ENCODE data around the gene NSFL1C.

The NSFL1C gene

DNA sequence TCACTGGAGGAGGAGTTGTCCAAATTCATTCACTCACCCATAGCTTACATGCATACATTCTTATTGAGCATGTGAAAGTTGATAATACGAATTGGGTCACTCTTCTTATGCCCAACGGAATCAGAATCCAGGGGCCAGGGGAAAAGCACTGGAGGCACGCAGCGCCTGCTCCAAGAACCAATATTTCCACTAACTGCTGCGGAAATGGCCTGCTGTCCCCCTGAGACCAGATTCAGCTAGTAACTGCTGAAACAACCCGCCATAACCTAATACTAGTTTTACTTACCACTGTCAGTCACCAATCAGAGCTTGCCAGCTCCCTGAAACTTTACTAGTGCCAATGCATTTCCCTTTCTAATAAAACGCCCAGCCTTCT, 73.2 kb downstream of the NSFL1C start:
- DNase-seq (ENCODE audit: low read depth in 2 of 3, low spot score in 1 of 3), result no peak

DNA sequence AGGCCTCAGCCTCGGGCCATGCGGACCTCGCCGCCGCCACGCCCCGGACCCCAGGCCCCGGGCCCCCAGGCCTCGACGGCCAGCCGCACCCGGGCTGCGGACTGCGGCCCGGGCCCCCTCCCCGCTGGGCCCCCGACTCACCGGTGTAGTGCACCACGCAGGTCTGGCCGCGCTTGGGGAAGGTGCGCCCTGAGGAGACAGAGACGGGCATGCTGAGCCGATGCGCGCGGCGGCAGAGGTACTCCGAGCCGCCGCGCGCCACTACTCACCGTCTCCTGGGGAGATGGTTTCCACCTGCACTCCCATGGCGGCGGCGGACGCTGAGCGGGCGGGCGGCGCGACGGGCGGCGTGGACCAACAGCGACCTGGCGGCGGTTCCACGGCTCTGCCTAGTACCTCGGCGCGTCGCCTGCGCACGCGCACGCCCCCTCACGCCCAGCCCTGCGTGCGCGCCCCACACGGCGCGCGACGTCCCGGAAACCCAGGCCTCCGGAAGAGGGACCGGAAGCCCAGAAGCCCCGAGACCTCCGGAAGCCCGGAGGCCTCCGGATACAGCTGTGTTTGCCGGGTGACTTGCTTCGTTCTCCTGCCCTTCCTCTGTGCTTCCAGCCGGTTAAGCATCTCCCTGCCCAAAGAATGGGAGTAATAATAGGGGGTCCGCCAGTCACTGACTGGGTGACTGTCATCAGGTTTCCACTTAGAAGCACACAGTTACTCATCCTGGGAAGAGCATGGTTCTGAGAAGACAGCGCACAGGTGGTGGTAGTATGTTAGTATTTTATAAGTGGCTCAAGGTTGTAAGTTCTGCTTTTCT, 73.7 kb downstream of the NSFL1C start, which contains the start of gene FKBP1A:
Gene FKBP1A (minus strand): TSS at position 362 of the 814 bp plus-strand sequence. CDS start 56 bp downstream, at position 306.
- DNase-seq (ENCODE audit: low read depth in 2 of 3, low spot score in 1 of 3), result peak; percentile 79 to 87 (median 85)

DNA sequence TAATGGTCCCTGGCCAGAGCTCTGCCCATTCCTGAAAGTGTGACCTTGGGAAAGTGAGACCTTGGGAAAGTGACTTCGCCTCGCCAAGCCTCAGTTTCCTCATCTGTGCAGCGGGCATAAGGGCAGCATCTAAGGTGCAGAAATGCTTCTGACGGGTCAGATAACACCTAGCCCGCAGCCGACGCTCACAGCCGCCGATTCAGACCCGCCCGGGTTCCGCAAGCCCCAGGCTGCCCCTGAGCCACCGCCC, 74.3 kb downstream of the NSFL1C start:
- no peak for DNase-seq (ENCODE audit: low read depth in 2 of 3, low spot score in 1 of 3)

Data from stimulated activated CD4-positive, alpha-beta T cell treated with anti-CD3 and anti-CD28 coated beads, Interleukin-12 subunit alpha, Interleukin-12 subunit beta, amount 100 ng/mL, for 48 hours (primary cell).